IMR-90 (cell line): ENCODE measurements around the gene VPS39. TPM values are rescaled to one million over a fixed set of nuclear protein-coding genes. Genes with fewer than 3 reads are reported as not detected.

Source experiments
- ATAC-seq: fragments of 200-7000 bp; cut with Tn5 transposase; 2 replicates; pipeline ENCODE4 v1.9.1; 2020; ENCODE audit warnings: low read depth, mild to moderate bottlenecking, moderate library complexity
- BruUV-seq: library from RNA; stranded (reverse); fragments of 400-500 nt; replicated peaks from 2 replicates; lab custom pipeline; 2021; lab: Mats Ljungman, UMichigan
- CTCF ChIA-PET: fragments of 300-600 bp; formaldehyde crosslinking; extraction: SDS; loops from one replicate; lab custom pipeline; 2021; ENCODE audit warnings: antibody characterized with exemption; lab: Yijun Ruan, JAX
- POLR2A ChIA-PET: fragments of 300-600 bp; sonication (Branson Sonifier 250); formaldehyde crosslinking; loops from one replicate; lab custom pipeline; 2022; ENCODE audit warnings: antibody characterized with exemption; ENCODE audit not compliant: unreplicated experiment; lab: Charles Lee
- DNase-seq: peaks from one replicate; pipeline ENCODE4 v3.0.0; 2013
- H2AFZ ChIP-seq: replicated peaks from 2 replicates; pipeline ENCODE3; 2013; ENCODE audit warnings: low read length, mild to moderate bottlenecking; ENCODE audit not compliant: poor library complexity
- H2AK5ac ChIP-seq: 2 replicates; pipeline ENCODE4 v1.6.1; 2013; ENCODE audit warnings: low read depth, low read length, inconsistent platforms
- H2AK9ac ChIP-seq: replicated peaks from 2 replicates; pipeline ENCODE3; 2013; ENCODE audit warnings: mild to moderate bottlenecking, low read depth, low read length, moderate library complexity; ENCODE audit not compliant: poor library complexity
- H2BK120ac ChIP-seq: 2 replicates; pipeline ENCODE4 v1.6.1; 2013; ENCODE audit warnings: low read depth, low read length, inconsistent platforms
- H2BK15ac ChIP-seq: 3 replicates; pipeline ENCODE4 v1.6.1; 2013; ENCODE audit warnings: low read depth, low read length, inconsistent platforms
- H2BK20ac ChIP-seq: 2 replicates; pipeline ENCODE4 v1.6.1; 2013; ENCODE audit warnings: low read depth, mild to moderate bottlenecking, inconsistent platforms, low read length, moderate library complexity
- H2BK5ac ChIP-seq: 2 replicates; pipeline ENCODE4 v1.6.1; 2013; ENCODE audit warnings: mild to moderate bottlenecking, low read depth, low read length, inconsistent platforms; ENCODE audit not compliant: poor library complexity, severe bottlenecking
- H3K14ac ChIP-seq: replicated peaks from 2 replicates; pipeline ENCODE4 v1.6.1; 2013; ENCODE audit warnings: low read depth, low read length, inconsistent platforms
- H3K18ac ChIP-seq: 2 replicates; pipeline ENCODE4 v1.6.1; 2013; ENCODE audit warnings: low read depth, low read length, control low read depth
- H3K23ac ChIP-seq: 2 replicates; pipeline ENCODE4 v1.6.1; 2013; ENCODE audit warnings: low read depth, low read length, inconsistent platforms
- H3K27ac ChIP-seq: 2 replicates; pipeline ENCODE4 v1.5.1; 2013; ENCODE audit warnings: mild to moderate bottlenecking, control low read depth, low read length; ENCODE audit not compliant: insufficient read depth
- H3K27me3 ChIP-seq: 2 replicates; pipeline ENCODE4 v1.6.1; 2013; ENCODE audit warnings: low read length; ENCODE audit not compliant: control insufficient read depth, insufficient read depth
- H3K36me3 ChIP-seq: 2 replicates; pipeline ENCODE4 v1.6.1; 2013; ENCODE audit warnings: low read length, mixed read lengths; ENCODE audit not compliant: control insufficient read depth, insufficient read depth
- H3K4ac ChIP-seq: 2 replicates; pipeline ENCODE4 v1.6.1; 2013; ENCODE audit warnings: low read depth, low read length, inconsistent platforms
- H3K4me1 ChIP-seq: 2 replicates; pipeline ENCODE4 v1.6.1; 2013; ENCODE audit warnings: low read length, mixed read lengths; ENCODE audit not compliant: control insufficient read depth, insufficient read depth
- H3K4me2 ChIP-seq: 2 replicates; pipeline ENCODE4 v1.6.1; 2013; ENCODE audit warnings: low read depth, mild to moderate bottlenecking, control low read depth, low read length, moderate library complexity
- H3K4me3 ChIP-seq: 2 replicates; pipeline ENCODE4 v1.5.1; 2013; ENCODE audit warnings: low read depth, mild to moderate bottlenecking, control low read depth, low read length, moderate library complexity; ENCODE audit not compliant: insufficient read depth
- H3K56ac ChIP-seq: 2 replicates; pipeline ENCODE4 v1.6.1; 2013; ENCODE audit warnings: low read length, inconsistent platforms; ENCODE audit not compliant: insufficient read depth; ENCODE audit errors: extremely low read depth
- H3K79me1 ChIP-seq, 2 experiments: 2 replicates each; pipeline ENCODE4 v1.6.1; 2013; ENCODE audit warnings: low read length in 2 of 2, inconsistent platforms in 1 of 2, low read depth in 1 of 2
- H3K9ac ChIP-seq: 2 replicates; pipeline ENCODE4 v1.6.1; 2013; ENCODE audit warnings: low read depth, low read length, control low read depth
- H3K9me1 ChIP-seq: 2 replicates; pipeline ENCODE4 v1.6.1; 2013; ENCODE audit warnings: low read length, inconsistent platforms; ENCODE audit not compliant: insufficient read depth
- H3K9me3 ChIP-seq: 2 replicates; pipeline ENCODE4 v1.6.1; 2013; ENCODE audit warnings: low read length; ENCODE audit not compliant: control insufficient read depth, insufficient read depth
- H4K20me1 ChIP-seq: 2 replicates; pipeline ENCODE4 v1.6.1; 2013; ENCODE audit warnings: low read length, inconsistent platforms; ENCODE audit not compliant: insufficient read depth
- H4K5ac ChIP-seq: 2 replicates; pipeline ENCODE4 v1.6.1; 2013; ENCODE audit warnings: mild to moderate bottlenecking, low read depth, low read length, control low read depth
- H4K8ac ChIP-seq, 2 experiments: 2 replicates each; pipeline ENCODE4 v1.6.1; 2013; ENCODE audit warnings: low read depth in 2 of 2, low read length in 2 of 2, control low read depth in 1 of 2, inconsistent platforms in 1 of 2
- H4K91ac ChIP-seq: 2 replicates; pipeline ENCODE4 v1.6.1; 2013; ENCODE audit warnings: low read depth, low read length, inconsistent platforms; ENCODE audit not compliant: insufficient read depth
- BHLHE40 ChIP-seq: fragments of 150-350 bp; IDR thresholded peaks from 2 replicates; pipeline ENCODE4 v1.6.1; 2016; ENCODE audit warnings: mild to moderate bottlenecking, low read depth, low read length
- CEBPB ChIP-seq: IDR thresholded peaks from 2 replicates; pipeline ENCODE4 v1.6.1; 2012; ENCODE audit warnings: low read depth, low read length, improper control_type of control experiment
- CHD1 ChIP-seq: IDR thresholded peaks from 2 replicates; pipeline ENCODE4 v1.6.1; 2012; ENCODE audit warnings: low read depth, low read length, improper control_type of control experiment
- CTCF ChIP-seq: conservative IDR thresholded peaks from 2 replicates; pipeline ENCODE4 v1.5.1; 2012; ENCODE audit warnings: mild to moderate bottlenecking, low read depth, low read length, improper control_type of control experiment
- ELK1 ChIP-seq: fragments of 150-350 bp; IDR thresholded peaks from 2 replicates; pipeline ENCODE4 v1.6.1; 2016; ENCODE audit warnings: low read depth, mild to moderate bottlenecking, low read length, moderate library complexity, borderline replicate concordance
- FOS ChIP-seq: fragments of 150-350 bp; IDR thresholded peaks from 2 replicates; pipeline ENCODE4 v1.6.1; 2016; ENCODE audit warnings: low read depth, low read length
- MAFK ChIP-seq: IDR thresholded peaks from 2 replicates; pipeline ENCODE4 v1.6.1; 2012; ENCODE audit warnings: low read depth, low read length, improper control_type of control experiment
- MAZ ChIP-seq: IDR thresholded peaks from 2 replicates; pipeline ENCODE4 v1.6.1; 2012; ENCODE audit warnings: low read depth, mild to moderate bottlenecking, low read length, improper control_type of control experiment, moderate library complexity, borderline replicate concordance
- MXI1 ChIP-seq: IDR thresholded peaks from 2 replicates; pipeline ENCODE4 v1.6.1; 2012; ENCODE audit warnings: low read depth, mild to moderate bottlenecking, low read length, moderate library complexity, borderline replicate concordance
- NFE2L2 ChIP-seq: fragments of 150-350 bp; IDR thresholded peaks from 2 replicates; pipeline ENCODE4 v1.6.1; 2016; ENCODE audit warnings: low read depth, mild to moderate bottlenecking, low read length
- POLR2A ChIP-seq: IDR thresholded peaks from 2 replicates; pipeline ENCODE4 v1.6.1; 2012; ENCODE audit warnings: mild to moderate bottlenecking, low read depth, low read length
- RAD21 ChIP-seq: IDR thresholded peaks from 2 replicates; pipeline ENCODE4 v1.6.1; 2012; ENCODE audit warnings: low read length, improper control_type of control experiment
- RCOR1 ChIP-seq: IDR thresholded peaks from 2 replicates; pipeline ENCODE4 v1.6.1; 2012; ENCODE audit warnings: mild to moderate bottlenecking, low read length, improper control_type of control experiment; ENCODE audit not compliant: insufficient replicate concordance
- RFX5 ChIP-seq: IDR thresholded peaks from 2 replicates; pipeline ENCODE4 v1.8.0; 2012; ENCODE audit warnings: low read depth, mild to moderate bottlenecking, low read length, moderate library complexity
- SMC3 ChIP-seq: fragments of 150-350 bp; IDR thresholded peaks from 2 replicates; pipeline ENCODE4 v1.6.1; 2016; ENCODE audit warnings: low read depth, mild to moderate bottlenecking, antibody characterized with exemption, low read length, moderate library complexity
- USF2 ChIP-seq: fragments of 150-350 bp; IDR thresholded peaks from 2 replicates; pipeline ENCODE4 v1.6.1; 2017; ENCODE audit warnings: mild to moderate bottlenecking, antibody characterized with exemption, low read length, low read depth
- WGBS, 2 experiments: methylation state at CpG; one replicate each; pipeline versions ENCODE4 v1.1.5 to v1.1.7; 2013; ENCODE audit warnings: missing lambda C conversion rate in 2 of 2; ENCODE audit not compliant: insufficient read length in 1 of 2; ENCODE audit errors: extremely low coverage in 2 of 2; 5-methylcytosine and 5-hydroxymethylcytosine counted together
- dilution Hi-C: fragments of 300-500 bp; cut with HindIII; formaldehyde crosslinking; loops from one replicate; pipeline ENCODE4 v1.14.3; 2018; ENCODE audit warnings: low sequenced_read_pairs; ENCODE audit not compliant: unreplicated experiment
- in situ Hi-C: fragments of 300-500 bp; cut with MboI; formaldehyde crosslinking; loops from 3 replicates; pipeline ENCODE4 v1.14.3; 2019; ENCODE audit warnings: low sequenced_read_pairs, inconsistent platforms, mixed read lengths
- intact Hi-C: fragments of 100-400 bp; cut with micrococcal nuclease; formaldehyde crosslinking; loops from 2 replicates; pipeline ENCODE4 v1.10.0; 2022
- polyA plus RNA-seq, 3 experiments: library from polyadenylated mRNA; depleted of rRNA; stranded (reverse); fragments of >200 nt; gene quantifications; 2 replicates each; pipeline ENCODE4 v1.2.3, GENCODE V29; 2012; ENCODE audit warnings: low replicate concordance in 1 of 3
- total RNA-seq: library from RNA; depleted of rRNA; stranded (reverse); fragments of >200 nt; gene quantifications from 2 replicates; pipeline ENCODE4 v1.2.3, GENCODE V29; 2012

Gene VPS39
- total and polyA plus RNA-seq, 2 of the 4 experiments (the other 2 are of a cell fraction), result 49.7 to 52.2 TPM

- no peak overlapping the region for H3K4ac ChIP-seq
- CTCF ChIA-PET, result no interaction called here
- intact Hi-C loops, result no loop called here
- in situ Hi-C loops, result no loop called here
- no peak overlapping the region for H3K4me2 ChIP-seq
- dilution Hi-C loops, result no loop called here
- no peak overlapping the region for H2BK15ac ChIP-seq
- no peak overlapping the region for H2BK5ac ChIP-seq
- H3K27me3 ChIP-seq, result peaks cover 37% of the 10 kb centered on the region
- H3K79me1 ChIP-seq, result no peaks in the 10 kb centered on the region
- no peak overlapping the region for H3K56ac ChIP-seq
- no peak for DNase-seq
- H3K9me3 ChIP-seq, result no peaks in the 10 kb centered on the region
- no peaks in the 10 kb centered on the region for H3K9me1 ChIP-seq
- no peak overlapping the region for H2AFZ ChIP-seq
- WGBS, 2 experiments, result no CpG with 5 or more reads among the region's 4 CpGs
- H3K23ac ChIP-seq, result no peak overlapping the region
- H3K9ac ChIP-seq, result no peak overlapping the region
- H2BK120ac ChIP-seq, result no peak overlapping the region
- no peak for ATAC-seq
- H4K91ac ChIP-seq, result no peak overlapping the region
- H4K5ac ChIP-seq, result no peak overlapping the region
- no peak overlapping the region for H3K18ac ChIP-seq
- no peak overlapping the region for H3K14ac ChIP-seq
- no TSS peak for BruUV-seq
- no peaks in the 10 kb centered on the region for H4K20me1 ChIP-seq
- no peak overlapping the region for H2AK5ac ChIP-seq
- no peak overlapping the region for H2AK9ac ChIP-seq
- H3K4me1 ChIP-seq, result no peaks in the 10 kb centered on the region
- H3K27ac ChIP-seq, result no peak overlapping the region
- H4K8ac ChIP-seq, result no peak overlapping the region
- TF ChIP-seq CTCF (no peak), CHD1 (no peak), POLR2A (no peak), CEBPB (no peak), MAFK (no peak), MAZ (no peak), MXI1 (no peak), ELK1 (no peak), RCOR1 (no peak), USF2 (no peak), BHLHE40 (no peak), RAD21 (no peak), SMC3 (no peak), FOS (no peak), RFX5 (no peak), NFE2L2 (no peak)
- POLR2A ChIA-PET, result no interaction called here
- H2BK20ac ChIP-seq, result no peak overlapping the region
- H3K36me3 ChIP-seq, result no peaks in the 10 kb centered on the region
- H3K4me3 ChIP-seq, result no peak overlapping the region
Measured at GRCh38 chr15:42133356-42133755, 74.7 kb downstream of the VPS39 start.
